C4-2B (cell line): ENCODE measurements around the gene TNFRSF12A.

Experiments used
- H3K27ac ChIP-seq: fragments of 450-650 bp; 2 replicates; pipeline ENCODE4 v1.5.1; 2017
- ZFX ChIP-seq: fragments of 450-650 bp; IDR thresholded peaks from 2 replicates; pipeline ENCODE4 v1.6.1; 2017
- TF ChIP-seq, protein P1 (sequence below): fragments of 450-650 bp; conservative IDR thresholded peaks from 2 replicates; pipeline ENCODE4 v1.5.1; 2017; ENCODE audit warnings: mild to moderate bottlenecking

Gene TNFRSF12A

DNA sequence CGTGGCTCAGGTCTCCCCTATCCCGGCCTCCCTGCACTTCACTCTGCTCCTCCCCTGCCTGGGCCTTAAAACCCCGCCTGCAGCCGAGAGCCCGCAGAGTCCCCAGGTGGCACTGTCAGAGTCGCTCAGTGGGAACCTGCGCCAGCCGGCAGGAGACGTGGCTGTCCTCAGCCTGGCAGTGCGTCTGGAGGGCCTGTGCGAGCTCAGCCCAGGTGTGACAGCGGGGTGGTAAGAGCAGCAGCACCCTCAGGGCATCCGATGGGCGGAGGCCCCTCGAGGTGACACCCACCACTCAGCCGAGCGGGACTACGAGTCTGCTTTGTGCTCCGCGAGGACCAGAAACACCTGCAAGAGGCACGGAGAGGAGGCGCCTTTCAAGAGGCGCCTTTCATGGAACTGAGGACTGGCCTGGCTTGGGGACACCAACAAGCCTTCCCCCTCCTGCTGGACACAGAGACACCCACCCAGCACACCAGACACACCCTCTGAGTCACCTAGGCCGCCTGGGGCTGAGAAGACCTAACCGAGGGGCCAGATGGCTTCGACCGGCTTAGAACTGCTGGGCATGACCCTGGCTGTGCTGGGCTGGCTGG lies 7.2 kb upstream of the TNFRSF12A start, which contains the start of gene CLDN9:
Gene CLDN9, plus strand, starts transcription at position 96 of the 593 bp plus-strand sequence. Its CDS starts 440 bp downstream, at position 536.
- no peak within 1 kb of the TSS for H3K27ac ChIP-seq
- no peak for TF ChIP-seq ZFX
- TF ChIP-seq, protein P1, sequence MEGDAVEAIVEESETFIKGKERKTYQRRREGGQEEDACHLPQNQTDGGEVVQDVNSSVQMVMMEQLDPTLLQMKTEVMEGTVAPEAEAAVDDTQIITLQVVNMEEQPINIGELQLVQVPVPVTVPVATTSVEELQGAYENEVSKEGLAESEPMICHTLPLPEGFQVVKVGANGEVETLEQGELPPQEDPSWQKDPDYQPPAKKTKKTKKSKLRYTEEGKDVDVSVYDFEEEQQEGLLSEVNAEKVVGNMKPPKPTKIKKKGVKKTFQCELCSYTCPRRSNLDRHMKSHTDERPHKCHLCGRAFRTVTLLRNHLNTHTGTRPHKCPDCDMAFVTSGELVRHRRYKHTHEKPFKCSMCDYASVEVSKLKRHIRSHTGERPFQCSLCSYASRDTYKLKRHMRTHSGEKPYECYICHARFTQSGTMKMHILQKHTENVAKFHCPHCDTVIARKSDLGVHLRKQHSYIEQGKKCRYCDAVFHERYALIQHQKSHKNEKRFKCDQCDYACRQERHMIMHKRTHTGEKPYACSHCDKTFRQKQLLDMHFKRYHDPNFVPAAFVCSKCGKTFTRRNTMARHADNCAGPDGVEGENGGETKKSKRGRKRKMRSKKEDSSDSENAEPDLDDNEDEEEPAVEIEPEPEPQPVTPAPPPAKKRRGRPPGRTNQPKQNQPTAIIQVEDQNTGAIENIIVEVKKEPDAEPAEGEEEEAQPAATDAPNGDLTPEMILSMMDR, result no peak

DNA sequence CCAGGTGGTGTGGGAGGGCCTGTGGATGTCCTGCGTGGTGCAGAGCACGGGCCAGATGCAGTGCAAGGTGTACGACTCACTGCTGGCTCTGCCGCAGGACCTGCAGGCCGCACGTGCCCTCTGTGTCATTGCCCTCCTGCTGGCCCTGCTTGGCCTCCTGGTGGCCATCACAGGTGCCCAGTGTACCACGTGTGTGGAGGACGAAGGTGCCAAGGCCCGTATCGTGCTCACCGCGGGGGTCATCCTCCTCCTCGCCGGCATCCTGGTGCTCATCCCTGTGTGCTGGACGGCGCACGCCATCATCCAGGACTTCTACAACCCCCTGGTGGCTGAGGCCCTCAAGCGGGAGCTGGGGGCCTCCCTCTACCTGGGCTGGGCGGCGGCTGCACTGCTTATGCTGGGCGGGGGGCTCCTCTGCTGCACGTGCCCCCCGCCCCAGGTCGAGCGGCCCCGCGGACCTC lies 6.6 kb upstream of the TNFRSF12A start:
- TF ChIP-seq, protein P1, result no peak
- no peak for TF ChIP-seq ZFX

DNA sequence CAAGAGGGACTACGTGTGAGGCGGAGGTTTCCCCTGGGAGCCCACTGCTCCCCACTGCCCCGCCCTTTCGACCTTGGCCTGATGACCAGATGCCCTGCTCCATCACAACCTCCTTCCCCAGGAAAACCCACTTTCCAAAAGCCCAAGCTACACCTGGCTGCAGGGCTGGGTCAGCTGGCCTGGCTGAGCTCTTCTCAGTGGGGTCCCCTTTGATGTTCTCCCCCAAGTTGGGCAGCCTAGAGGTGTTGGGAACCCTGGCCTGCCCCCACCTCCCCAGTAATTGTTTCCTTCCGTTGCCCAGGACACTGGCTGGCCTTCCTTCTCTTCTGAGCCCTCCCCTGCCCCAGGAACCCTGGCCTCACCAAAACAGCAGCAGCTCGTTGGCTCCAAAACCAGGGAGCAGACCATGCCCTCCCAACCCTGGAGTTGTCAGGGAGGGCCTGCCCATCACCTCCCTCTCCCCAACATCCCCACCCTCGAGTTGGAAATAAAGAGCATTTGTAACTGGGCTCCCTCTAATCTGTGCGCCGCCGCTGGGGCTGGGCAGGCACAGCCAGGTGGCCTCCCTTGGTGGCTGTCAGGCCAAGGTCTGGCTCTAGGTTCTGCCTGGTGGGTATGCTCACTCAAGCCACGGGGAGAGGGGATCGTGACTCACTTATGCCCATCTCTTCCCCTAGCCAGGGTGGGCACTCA lies 6.0 kb upstream of the TNFRSF12A start:
- TF ChIP-seq, protein P1, result no peak
- no peak for TF ChIP-seq ZFX
- H3K27ac ChIP-seq, result no peak overlapping the region

More for the DNA sequence above, 6.6 kb upstream of the TNFRSF12A start:
- no peak overlapping the region for H3K27ac ChIP-seq

DNA sequence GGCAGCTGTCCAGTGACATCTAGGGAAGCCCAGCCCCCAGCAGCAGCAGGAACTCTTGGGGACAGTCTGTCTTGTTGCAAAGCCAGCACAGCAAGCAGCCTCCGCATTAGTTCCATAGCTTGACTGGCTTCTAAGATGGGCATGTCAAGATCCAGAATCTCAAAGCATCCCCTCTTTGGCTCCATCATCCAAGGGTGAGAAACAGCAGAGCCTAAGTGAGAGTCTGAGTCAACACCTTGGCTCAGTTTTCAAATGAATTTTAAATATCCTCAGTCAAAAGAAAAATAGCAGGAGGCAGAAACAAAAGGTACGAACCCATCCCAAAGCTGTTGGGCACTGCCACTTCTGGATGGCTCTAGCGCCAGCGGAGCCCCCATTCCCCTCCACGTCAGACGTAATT lies 5.2 kb upstream of the TNFRSF12A start:
- no peak overlapping the region for H3K27ac ChIP-seq
- TF ChIP-seq, protein P1, result no peak
- TF ChIP-seq ZFX, result no peak

DNA sequence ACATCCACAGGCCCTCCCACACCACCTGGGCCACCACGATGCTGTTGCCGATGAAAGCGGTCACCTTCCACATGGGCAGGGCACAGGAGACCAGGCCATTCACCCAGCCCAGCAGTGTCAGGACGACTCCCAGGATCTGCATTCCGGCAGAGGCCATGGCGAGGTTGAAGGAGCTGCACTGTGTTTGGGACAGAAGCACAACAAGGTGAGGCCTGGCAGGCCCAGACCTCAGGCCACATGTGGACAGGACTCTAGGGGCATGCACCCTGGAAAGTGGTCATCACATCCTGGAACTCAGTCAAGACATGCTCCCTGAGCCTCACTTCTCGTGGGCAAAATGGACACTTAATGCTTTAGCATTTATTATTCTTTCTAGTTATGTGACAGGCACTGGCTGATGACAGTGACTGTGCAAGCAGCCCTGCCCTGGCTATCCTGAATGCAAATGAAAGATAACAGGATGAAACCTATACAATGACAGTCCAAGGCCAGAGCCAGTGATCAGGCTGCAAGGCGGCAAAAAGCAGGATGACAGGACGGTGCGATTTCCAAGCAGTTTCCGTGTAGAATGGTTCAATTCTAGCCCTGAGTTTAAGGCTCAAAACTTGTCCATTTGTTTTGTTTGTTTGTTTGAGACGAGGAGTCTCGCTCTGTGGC lies 4.2 kb upstream of the TNFRSF12A start:
- no peak overlapping the region for H3K27ac ChIP-seq
- TF ChIP-seq, protein P1, result no peak
- TF ChIP-seq ZFX, result no peak

DNA sequence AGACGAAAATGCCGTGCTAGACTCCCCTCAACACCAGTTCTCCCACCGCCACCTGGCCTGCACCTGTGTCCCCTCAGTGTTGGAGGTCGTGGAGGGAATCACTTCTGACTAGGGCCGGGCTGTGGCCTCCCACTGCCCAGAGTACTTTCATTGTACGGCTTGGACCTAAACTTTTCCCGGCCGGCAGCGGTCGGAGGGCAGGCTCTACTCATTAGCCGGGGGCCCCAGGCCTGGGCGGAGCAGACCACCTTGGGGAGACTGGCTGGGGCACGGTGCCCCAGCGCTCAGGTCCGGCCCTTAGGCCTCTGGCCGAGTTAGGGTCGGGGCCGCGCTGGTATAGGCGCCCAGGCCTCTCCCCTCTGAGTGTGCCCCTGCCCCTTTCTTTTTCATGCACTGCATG lies 2.8 kb upstream of the TNFRSF12A start:
- TF ChIP-seq, protein P1, result no peak
- no peak for TF ChIP-seq ZFX
- no peak overlapping the region for H3K27ac ChIP-seq
